Cardiac septum (tissue), 1 donor: ENCODE results near the gene CACUL1. TPM values are rescaled to one million over a fixed set of nuclear protein-coding genes. Genes with fewer than 3 reads are reported as not detected.
"Not testable (repeated sequence)": the region's sequence is repeated elsewhere in the genome, so short reads cannot be mapped to it uniquely, and the experiment has no call there.

Experiments
- DNase-seq: peaks from one replicate; pipeline ENCODE4 v3.0.0-alpha.2; 2020; ENCODE audit warnings: low spot score
- intact Hi-C: fragments of 100-400 bp; cut with DNase I; formaldehyde crosslinking; loops from one replicate; pipeline ENCODE4 v1.14.0; 2022
- total RNA-seq: library from RNA; stranded (reverse); fragmentation: NEBNext Ultra II Directional; extraction: Animal tissue kit (Norgen Biotek cat#: 25700); gene quantifications from one replicate; pipeline ENCODE4 v1.2.1, GENCODE V29; 2021
- donor health status: DM: no; HTN: no; CAD: no.

CACUL1 gene
- total RNA-seq, 1 donor from 2014 or later = 31.6 TPM

DNA sequence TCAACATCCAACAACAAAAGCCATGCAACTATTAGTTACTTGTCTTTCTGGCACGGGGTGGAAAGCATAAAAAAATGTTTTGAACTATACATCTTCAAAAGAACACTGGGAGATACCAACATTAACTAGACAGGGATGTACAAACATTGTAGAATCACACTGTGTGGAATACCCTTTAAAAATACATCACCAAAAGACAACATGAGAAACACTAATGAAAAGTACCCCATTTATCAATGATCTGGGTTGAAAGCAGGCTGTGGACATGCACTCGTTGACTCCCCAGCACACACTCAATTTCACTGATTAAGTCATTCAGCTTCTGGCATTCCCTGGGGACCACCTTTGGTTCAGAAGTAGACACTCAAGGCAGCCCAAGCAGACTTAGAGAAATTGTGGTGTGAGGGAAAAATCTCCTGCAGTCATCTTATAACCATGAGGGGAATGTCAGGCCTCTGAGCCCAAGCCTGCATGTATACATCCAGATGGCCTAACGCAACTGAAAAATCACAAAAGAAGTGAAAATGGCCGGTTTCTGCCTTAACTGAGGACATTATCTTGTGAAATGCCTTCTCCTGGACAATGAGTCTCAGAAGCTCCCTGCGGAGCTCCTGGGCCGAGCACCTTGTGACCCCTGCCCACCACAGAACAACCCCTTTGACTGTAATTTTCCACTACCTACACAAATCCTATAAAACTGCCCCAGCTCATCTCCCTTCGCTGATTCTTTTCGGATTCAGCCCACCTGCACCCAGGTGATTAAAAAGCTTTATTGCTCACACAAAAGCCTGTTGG lies 53.0 kb downstream of the CACUL1 start:
- no peak for DNase-seq
- intact Hi-C loops = no loop called here

DNA sequence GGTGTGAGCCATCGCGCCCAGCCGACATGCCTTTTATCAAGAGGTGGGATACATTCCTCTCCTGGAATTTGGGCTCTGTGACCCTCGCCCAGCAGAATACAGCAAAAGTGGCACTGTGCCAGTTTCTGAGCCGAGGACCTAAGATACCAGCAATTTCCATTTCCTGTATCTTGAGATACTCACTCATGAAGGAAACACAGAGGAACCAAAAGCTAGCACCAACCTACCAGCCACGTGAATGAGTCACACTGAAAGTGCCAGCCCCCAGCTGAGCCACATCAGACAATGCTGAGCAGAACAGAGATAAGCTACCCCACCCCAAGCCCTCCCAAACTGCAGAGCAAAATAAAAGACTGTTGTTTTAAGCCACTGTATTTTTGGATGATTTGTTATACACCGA lies 56.3 kb downstream of the CACUL1 start:
- intact Hi-C loops = no loop called here
- DNase-seq = no peak

DNA sequence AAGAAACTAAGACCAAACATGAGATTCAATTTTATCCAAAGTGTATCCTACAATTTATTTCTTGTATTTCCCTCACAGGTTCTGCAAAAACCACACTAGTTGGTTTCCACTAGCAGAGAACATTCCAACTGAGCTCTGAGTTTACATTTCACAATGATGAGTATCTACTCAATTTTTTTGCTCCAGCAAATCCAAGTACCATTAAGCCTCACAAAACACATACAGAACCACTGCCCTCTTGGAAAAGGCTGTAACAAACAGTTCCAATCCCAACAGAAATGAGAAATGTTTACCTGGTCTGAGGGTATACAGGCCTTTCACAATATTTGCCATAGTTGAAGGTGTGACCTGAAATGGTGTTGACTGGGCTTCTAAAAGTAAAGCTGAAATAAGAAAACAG lies 59.9 kb downstream of the CACUL1 start:
- no peak for DNase-seq
- intact Hi-C loops = no loop called here

DNA sequence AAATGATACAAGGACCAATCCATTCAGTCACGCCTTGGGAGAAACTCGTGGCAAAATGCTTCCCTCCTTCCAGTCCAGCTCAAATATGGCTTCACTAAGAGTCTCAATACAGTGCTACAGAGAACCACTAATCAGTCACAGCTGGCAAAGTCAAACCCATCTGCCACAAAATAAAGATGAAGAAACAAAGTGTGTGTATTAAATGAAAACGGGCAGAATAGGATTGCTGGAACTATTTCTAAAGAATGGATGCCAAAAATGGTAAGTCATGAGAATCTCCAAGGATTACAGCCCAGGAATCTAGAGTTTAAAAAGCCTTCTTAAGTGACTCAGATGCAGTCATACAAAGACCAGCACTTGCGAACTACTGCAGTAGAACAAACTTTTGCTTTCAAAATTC lies 61.9 kb downstream of the CACUL1 start:
- intact Hi-C loops = no loop called here
- no peak for DNase-seq

DNA sequence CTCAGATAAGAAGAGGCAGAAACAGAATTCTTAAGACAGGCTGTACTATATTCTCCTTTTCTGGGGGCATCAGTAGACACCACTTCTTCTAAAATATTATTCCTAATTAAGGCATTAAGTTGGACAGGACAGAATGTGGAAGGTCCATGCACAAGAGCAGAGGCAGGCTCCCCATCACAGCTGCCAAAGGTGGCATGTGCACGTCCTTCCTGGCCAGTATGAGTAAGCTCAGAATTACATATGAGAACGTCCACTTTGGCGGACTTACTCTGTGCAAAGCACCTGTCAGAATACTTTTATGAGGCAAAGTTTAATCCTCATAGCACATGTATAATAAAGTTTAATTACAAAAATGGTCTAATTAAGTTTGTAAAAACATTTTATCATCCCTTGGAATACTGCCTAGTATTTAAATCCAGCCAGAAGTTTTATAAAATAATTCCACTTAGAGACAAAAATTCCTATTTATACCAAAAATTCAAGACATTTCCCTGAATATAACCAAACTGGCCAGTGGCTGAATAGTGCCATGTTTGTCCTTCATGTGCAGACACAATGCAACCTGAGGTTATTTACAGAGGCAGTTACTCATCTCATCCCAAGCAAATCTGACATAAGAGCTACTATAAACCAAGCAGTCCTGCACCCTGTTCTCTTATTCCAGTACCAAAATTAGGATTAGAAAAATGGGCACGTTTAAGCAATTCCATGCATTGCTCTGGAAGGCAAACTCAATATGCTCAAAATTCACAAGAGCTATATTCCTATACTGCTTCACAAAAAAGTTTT lies 65.5 kb downstream of the CACUL1 start:
- intact Hi-C loops = no loop called here
- no peak for DNase-seq

DNA sequence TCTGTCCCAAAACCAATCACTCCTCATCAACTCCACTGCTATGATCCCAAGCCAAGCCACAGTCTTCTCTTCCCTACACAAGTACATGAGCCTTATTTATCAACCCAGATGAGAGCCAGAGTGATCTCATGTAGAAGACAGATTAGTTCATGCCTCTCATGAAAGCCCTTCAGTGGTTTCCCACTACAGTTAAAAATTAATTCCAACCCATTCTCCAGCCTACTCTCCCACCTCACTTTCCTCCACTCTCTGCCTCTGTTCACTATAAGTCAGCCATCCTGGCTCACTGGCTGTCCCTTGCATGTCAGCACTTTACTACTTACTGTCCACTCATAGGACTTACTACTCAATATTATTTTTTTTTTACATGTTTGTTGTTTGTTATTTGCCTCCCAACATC lies 67.3 kb downstream of the CACUL1 start:
- intact Hi-C loops = no loop called here
- DNase-seq = no peak

DNA sequence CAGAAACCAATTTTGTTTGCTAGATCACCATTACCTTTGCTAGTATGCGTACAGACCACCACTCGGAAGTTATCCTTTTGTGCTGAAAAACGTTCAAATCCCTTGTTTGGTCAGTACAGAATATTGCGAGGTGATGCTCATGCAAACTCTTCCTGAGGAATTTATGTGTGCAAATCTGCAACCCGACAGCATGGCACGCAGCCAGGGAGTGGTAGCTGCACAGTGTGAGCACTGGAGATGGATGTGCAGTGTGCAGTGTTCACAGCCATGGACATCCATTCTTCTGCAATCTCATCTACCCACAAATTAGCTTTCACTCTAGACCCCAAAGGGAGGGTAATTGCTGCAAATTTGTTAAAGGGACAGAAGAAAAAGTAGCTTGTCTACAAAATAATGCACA lies 72.2 kb downstream of the CACUL1 start:
- no peak for DNase-seq
- intact Hi-C loops = no loop called here

DNA sequence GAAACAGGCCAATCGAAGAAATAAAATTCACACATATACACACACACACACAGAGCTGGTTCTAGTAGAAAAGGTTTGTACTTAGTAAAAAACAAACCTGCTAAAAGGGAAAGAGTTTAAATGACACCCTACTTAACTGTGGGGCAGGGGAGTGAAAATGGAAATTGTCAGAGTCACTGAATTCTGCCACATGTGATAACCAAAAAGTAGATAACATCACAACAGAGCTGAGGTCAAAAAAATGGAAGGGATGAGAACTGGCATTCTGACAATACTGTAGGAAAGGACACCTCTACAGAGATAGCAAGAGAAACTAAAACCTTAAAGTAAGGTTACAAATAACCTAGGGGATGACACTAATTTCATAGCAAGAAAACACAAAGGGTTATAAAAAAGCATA lies 74.6 kb downstream of the CACUL1 start:
- no peak for DNase-seq
- intact Hi-C loops = no loop called here

DNA sequence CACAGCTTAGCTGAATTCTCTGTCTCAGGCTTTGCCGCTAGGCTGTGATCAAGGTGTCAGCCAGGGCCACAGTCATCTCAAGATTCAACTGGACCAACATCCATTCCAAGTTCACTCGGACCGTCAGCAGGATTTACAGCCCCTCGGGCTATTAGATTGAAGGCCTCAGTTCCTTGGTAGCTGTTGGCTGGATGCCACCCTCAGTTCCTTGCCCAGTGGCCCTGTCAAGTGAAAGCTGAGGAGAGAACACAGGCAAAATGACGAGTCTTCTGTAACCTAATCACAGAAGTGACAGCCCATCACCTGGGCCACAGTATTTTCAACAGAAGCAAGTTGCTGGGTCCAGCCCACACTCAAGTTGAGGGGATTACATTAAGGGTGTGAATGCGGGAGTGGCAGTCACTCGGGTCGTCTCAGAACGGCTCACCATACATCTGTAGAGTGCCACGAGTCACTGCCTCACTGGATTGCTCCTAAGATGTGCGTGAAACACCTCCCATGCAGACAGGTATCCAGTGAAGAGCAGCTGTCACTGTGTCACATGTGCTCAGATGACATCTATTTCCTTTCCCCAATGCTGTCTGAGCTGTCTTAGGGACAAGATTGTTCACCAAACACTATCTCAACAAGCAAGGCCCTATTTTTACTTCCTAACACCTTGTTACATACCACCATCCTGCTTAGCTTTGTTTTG lies 80.4 kb downstream of the CACUL1 start:
- intact Hi-C loops = no loop called here
- DNase-seq = no peak

DNA sequence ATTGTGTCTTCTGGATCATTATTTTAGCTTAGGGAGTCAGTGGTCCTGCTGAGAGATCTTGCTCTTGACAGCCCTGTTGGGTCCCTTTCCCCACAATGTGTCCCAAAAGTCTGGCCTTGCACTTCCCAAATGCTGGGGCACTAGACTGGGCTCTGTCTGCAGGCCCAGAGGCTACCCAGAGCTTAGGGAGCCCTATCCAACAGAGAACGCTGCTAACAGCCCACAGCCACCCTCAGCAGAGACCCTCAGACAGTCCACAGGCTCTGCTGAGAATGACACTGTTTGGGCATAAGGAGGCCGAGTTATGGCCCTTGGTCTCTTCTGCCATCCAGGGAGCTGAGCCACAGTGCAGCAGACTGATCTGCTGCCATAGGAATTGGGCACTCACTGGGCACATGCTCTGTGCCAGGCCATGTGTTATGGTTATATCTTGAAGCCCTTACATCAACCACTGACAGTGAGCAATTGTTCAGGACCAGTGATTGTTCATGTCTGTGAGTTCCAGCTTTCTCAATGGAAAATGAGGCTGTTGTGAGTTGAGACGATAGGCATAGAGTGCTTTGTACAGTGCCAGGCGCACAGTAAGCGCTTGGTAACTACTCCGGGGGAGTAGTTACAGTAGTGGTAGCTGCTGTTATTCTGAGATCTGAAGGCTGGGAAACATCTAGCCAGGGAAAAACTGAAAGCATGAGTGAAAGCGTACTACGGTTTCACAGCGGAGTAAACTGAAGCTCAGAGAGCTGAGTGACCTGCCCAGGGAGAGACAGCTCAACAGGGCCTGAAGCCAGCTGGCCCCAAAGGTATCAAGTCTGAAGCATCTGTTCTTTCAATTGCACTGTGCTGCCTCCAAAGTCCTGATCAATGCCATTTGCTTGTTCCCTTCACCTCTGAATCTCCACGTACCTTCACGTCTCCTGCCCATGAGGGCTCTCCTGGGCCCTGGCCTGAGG lies 81.7 kb downstream of the CACUL1 start:
- intact Hi-C loops = no loop called here
- no peak for DNase-seq

DNA sequence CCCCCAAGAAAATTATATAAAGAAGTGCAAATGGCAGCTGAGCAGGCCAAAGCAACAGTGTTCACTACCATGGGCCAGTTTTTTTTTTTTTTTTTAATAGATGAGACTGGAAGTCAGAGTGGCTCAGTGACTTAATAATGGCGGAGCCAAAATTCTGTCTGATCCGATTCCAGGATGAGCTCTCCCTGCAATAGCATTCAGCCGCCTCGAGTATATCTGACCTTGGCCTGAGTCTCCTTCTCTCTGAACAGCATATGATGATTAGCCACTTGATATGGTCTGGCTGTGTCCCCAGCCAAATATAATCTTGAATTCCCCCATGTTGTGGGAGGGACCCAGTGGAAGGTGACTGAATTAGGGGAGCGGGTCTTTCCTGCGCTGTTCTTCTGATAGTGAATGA lies 82.6 kb downstream of the CACUL1 start:
- intact Hi-C loops = no loop called here
- DNase-seq = no peak

DNA sequence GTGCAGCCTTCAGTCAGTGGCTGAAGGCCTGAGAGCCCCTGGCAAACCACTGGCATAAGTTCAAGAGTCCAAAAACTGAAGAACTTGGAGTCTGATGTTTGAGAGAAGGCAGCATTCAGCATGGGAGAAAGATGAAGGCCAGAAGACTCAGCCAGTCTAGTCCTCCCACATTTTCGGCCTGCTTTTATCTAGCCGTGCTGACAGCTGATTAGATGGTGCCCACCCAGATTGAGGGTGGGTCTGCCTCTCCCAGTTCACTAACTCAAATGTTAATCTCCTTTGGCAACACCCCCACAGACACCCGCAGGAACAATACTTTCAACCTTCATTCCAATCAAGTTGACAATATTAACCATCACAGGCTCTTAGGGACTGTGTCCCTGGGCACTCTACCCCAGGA lies 83.5 kb downstream of the CACUL1 start:
- DNase-seq, intact Hi-C loops: not testable (repeated sequence)

DNA sequence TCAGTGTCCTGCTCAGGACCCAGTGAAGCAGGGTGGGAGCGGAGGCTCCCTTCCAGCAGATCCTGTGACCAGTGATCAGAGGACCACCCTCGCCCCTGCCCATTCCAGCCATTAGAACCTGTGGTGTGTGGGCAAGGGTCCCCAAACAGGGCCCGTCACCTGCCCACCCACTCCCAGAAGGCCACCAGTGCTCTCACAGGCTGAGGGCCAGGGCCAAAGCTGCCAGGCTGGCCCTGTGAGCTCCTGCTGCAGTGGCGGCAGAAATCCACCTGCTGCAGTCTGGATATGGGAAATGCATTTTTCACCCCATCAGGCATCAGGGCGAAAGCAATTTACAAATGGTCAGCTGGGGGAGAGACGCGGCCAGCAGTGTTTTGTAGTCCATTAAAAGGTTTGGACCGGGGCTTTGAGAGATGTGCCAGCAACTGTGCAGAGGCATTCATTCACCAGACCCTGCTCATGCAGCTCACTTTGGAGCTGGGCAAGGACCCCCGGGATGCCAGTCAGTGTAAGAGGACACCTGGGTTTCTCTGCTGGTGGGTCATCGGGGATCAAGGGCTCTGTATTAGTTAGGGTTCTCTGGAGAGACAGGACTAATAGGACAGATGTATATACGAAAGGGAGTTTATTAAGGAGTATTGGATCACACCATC lies 84.2 kb downstream of the CACUL1 start:
- intact Hi-C loops = no loop called here
- no peak for DNase-seq

DNA sequence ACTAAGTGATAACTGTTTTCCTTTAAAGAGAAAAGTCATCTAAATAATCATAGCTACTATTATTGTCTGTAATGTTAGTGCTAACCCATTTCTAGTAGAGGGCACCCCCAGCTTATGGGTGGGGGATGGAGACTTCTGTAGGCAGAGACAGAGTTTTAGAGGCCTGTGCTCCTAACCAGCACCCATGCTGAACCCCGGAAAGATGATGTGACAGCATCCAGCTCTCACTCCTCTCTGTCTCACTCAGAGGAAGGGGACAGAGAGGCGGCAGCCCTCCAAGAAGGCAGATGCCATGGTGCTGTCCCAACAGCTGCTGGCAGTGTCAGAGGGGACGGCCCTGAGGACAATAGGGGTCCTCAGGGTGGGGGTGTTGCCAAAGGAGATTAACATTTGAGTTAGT lies 84.9 kb downstream of the CACUL1 start:
- no peak for DNase-seq
- intact Hi-C loops = no loop called here

DNA sequence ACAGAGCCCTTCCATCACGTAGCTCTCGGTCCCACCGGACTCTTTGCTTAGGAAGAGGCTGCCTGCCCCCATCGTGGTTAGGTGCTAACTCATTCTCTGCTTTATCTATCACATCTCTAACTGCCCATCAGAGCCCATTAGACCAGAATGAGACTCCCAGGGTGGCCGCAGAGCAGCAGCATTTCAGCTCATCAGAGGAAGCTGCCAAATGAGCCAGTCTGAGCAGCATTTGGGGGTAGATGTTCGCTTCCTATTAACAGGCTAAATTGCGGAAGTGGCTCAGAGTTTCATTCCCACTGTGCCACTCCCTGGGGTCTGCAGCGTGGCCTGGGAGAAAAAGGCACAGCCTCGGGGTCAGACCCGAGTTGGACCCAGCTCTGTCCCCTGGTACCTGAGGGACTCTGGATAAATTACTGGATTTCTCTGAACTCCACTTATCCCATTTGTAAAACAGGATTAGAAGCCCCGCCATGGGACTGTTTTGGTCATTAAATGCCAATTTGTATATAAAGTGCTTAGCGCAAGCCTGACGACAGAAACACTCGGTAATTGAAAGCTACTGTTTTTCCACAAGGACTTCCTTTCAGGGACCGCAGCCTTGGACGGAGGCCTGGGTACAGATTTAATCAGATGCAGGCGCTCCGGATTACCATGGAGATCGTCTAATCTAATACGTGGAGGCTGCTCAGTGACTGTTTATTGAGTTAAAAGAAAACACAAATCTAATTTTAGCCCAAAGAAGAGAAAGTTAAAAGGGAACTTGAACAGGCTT lies 85.6 kb downstream of the CACUL1 start:
- no peak for DNase-seq

DNA sequence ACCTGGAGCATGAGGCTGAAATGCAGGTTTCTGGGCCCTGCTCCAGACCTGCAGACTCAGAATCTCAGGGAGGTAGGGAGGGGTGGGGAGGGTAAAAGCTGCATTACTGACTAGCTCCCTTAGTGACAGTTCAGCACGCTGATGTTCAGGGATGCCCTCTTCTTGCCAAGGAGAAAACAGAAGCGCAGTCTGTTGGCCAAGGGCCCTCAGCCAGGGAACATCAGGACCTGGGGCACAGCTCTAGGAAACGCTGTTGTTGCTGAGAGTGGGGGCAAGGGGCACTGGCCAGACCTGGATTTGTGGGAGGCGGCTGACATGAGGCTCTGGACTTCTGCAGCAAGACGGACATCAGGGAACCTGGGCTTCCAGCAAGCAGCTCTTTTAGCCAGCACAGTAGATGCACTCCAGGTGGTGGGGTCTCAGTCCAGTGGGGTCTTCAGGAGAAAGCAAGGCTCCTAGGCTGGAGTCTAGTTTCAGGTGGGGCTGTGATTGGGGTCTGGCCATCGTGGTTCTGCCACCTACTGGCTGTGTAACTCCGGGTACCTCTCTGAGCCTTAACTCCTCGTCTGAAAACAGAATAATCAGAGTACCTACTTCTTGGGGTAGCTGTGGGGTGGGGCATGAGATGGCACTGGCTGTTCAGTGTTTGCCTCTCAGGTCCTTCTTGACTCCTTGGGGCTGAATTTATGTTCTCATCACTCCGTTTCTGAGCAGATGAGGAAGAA lies 86.4 kb downstream of the CACUL1 start:
- no peak for DNase-seq
- intact Hi-C loops = no loop called here

More for the DNA sequence above, 85.6 kb downstream of the CACUL1 start:
- intact Hi-C loops = no loop called here

DNA sequence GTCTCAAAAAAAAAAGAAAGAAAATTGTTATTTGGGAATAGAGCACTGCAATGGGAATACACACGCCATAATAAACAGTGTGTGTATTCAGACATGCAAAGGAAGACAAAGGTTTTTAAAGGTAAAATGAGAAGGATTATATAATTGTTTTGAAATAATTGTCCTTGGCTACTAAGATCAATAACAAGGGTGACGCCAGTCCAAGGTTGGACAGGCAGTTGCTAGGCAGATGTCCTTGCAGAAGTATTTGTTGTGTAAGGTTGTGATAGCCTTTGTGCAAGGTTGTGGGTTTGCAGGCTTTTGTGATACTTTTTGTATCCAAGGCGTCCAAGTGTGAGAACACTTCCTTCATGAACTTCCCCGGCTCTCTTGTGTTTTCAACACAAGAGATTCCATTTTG lies 87.0 kb downstream of the CACUL1 start:
- DNase-seq = no peak
- intact Hi-C loops = no loop called here

DNA sequence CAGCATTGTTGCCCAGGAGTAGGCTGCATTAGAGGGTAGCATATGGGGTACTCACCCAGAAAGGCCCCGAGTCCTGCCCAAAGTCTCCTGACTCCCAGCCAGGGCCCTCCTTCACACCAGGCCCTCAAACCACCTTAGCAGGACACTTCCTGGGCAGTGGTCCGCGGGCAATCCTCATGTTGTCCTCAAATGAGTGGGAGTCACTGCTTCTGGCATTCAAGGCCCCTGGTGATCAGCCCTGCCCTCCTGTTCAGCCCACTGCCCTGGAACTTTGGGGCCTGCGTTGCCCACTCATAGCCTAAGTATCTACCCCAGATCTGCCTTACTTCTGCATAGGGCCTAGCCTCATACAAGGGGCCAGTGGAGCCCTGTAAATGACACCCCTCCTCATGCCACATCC lies 88.4 kb downstream of the CACUL1 start:
- no peak for DNase-seq
- intact Hi-C loops = no loop called here
